ENCODE results near the gene CNTNAP2.

GRCh38 chr7:146902266-146902665 lies 785.7 kb downstream of the CNTNAP2 start:
- TF ChIP-seq CTCF (IDR thresholded peaks at IDR 0.05; ENCODE audit: borderline replicate concordance, extremely low read depth, low read length, poor library complexity, severe bottlenecking): no peak
- TF ChIP-seq EZH2 (IDR thresholded peaks at IDR 0.05; ENCODE audit: borderline replicate concordance, low read depth, low read length, severe bottlenecking): no peak
